ENCODE results near the gene MLLT3. TPM values are rescaled to one million over a fixed set of nuclear protein-coding genes. Genes with fewer than 3 reads are reported as not detected.

MLLT3 gene
- total and polyA plus RNA-seq, 2 experiments from 2014 or later = 13.7 to 39.2 TPM

- H3K79me2 ChIP-seq = peaks cover 29% of the 10 kb centered on the region
- no peak for DNase-seq (ENCODE audit: low spot score)
- H3K27ac ChIP-seq = no peak overlapping the region
- peaks cover 7% of the 10 kb centered on the region for H3K4me1 ChIP-seq (ENCODE audit: insufficient read depth)
- no peaks in the 10 kb centered on the region for H3K9me2 ChIP-seq (replicated peaks; ENCODE audit: insufficient read depth)
- TF ChIP-seq CTCF (IDR thresholded peaks at IDR 0.05; ENCODE audit: poor library complexity) = no peak
- no peak for TF ChIP-seq EZH2phosphoT487 (IDR thresholded peaks at IDR 0.05; ENCODE audit: low read depth, severe bottlenecking, unreplicated experiment)
- no peak for TF ChIP-seq EZH2 (IDR thresholded peaks at IDR 0.05; ENCODE audit: borderline replicate concordance)
- no peaks in the 10 kb centered on the region for H3K9me3 ChIP-seq (ENCODE audit: low read depth)
- H4K20me1 ChIP-seq (ENCODE audit: insufficient read depth, poor library complexity, severe bottlenecking) = no peaks in the 10 kb centered on the region
- WGBS (ENCODE audit: low lambda C conversion rate, missing lambda C conversion rate) = 53% methylated on average over 2 of the region's 2 CpGs
- no peaks in the 10 kb centered on the region for H3K27me3 ChIP-seq
- H2AFZ ChIP-seq = no peak overlapping the region
- H3K4me3 ChIP-seq = no peak overlapping the region
- H3K36me3 ChIP-seq (replicated peaks; ENCODE audit: insufficient read depth, low read depth) = peaks cover 3% of the 10 kb centered on the region
- H3K4me2 ChIP-seq = no peak overlapping the region
These were observed 226.6 kb downstream of the MLLT3 start for GRCh38 chr9:20395651-20396050.

DNA sequence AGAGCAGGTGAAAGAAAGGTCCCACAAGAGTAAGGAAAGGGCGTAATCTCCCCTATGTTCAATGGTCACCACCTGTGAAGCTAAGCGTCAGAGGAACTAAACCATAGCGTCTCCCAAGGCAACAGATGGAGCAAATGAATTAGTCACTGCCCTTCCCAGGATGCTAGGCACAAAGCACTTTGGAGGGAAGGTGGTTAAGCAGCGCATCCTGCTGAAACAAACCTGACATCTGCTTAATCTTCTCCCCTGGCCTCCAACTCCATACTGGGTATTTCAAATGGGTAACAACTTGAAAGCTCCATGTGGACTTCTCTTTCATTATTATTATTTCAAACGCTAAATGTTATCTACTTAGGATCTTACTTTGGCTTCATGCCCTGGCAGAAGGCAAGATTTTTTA lies 227.3 kb downstream of the MLLT3 start:
- no peak for TF ChIP-seq EZH2 (IDR thresholded peaks at IDR 0.05; ENCODE audit: borderline replicate concordance)
- TF ChIP-seq EZH2phosphoT487 (IDR thresholded peaks at IDR 0.05; ENCODE audit: low read depth, severe bottlenecking, unreplicated experiment) = no peak
- TF ChIP-seq CTCF (IDR thresholded peaks at IDR 0.05; ENCODE audit: poor library complexity) = no peak
- WGBS (ENCODE audit: low lambda C conversion rate, missing lambda C conversion rate) = 83% methylated on average over 5 of the region's 5 CpGs
- no peak overlapping the region for H3K4me2 ChIP-seq
- H3K9me2 ChIP-seq (replicated peaks; ENCODE audit: insufficient read depth) = no peaks in the 10 kb centered on the region
- peaks cover under 1% of the 10 kb centered on the region for H3K36me3 ChIP-seq (replicated peaks; ENCODE audit: insufficient read depth, low read depth)
- no peak overlapping the region for H3K4me3 ChIP-seq
- H2AFZ ChIP-seq = no peak overlapping the region
- DNase-seq (ENCODE audit: low spot score) = no peak
- no peaks in the 10 kb centered on the region for H3K27me3 ChIP-seq
- H3K4me1 ChIP-seq (ENCODE audit: insufficient read depth) = peaks cover 7% of the 10 kb centered on the region
- no peaks in the 10 kb centered on the region for H4K20me1 ChIP-seq (ENCODE audit: insufficient read depth, poor library complexity, severe bottlenecking)
- peaks cover 25% of the 10 kb centered on the region for H3K79me2 ChIP-seq
- no peak overlapping the region for H3K27ac ChIP-seq
- no peaks in the 10 kb centered on the region for H3K9me3 ChIP-seq (ENCODE audit: low read depth)

GRCh38 chr9:20391208-20391607 lies 231.1 kb downstream of the MLLT3 start:
- Histone ChIP-seq H3K4me2 (no peak overlapping the region), H3K9me3 (ENCODE audit: low read depth) (no peaks in the 10 kb centered on the region), H4K20me1 (ENCODE audit: insufficient read depth, poor library complexity, severe bottlenecking) (no peaks in the 10 kb centered on the region), H2AFZ (no peak overlapping the region), H3K36me3 (replicated peaks; ENCODE audit: insufficient read depth, low read depth) (no peaks in the 10 kb centered on the region), H3K27me3 (no peaks in the 10 kb centered on the region), H3K79me2 (peaks cover 17% of the 10 kb centered on the region), H3K9me2 (replicated peaks; ENCODE audit: insufficient read depth) (no peaks in the 10 kb centered on the region), H3K4me1 (ENCODE audit: insufficient read depth) (peaks cover 7% of the 10 kb centered on the region), H3K27ac (no peak overlapping the region), H3K4me3 (no peak overlapping the region)
- no peak for DNase-seq (ENCODE audit: low spot score)
- WGBS (ENCODE audit: low lambda C conversion rate, missing lambda C conversion rate) = 86% methylated on average over 1 of the region's 1 CpG
- TF ChIP-seq EZH2 (IDR thresholded peaks at IDR 0.05; ENCODE audit: borderline replicate concordance) (no peak), EZH2phosphoT487 (IDR thresholded peaks at IDR 0.05; ENCODE audit: low read depth, severe bottlenecking, unreplicated experiment) (no peak), CTCF (IDR thresholded peaks at IDR 0.05; ENCODE audit: poor library complexity) (no peak)

- H3K4me2 ChIP-seq = no peak overlapping the region
- no peak for TF ChIP-seq CTCF (IDR thresholded peaks at IDR 0.05; ENCODE audit: poor library complexity)
- TF ChIP-seq EZH2phosphoT487 (IDR thresholded peaks at IDR 0.05; ENCODE audit: low read depth, severe bottlenecking, unreplicated experiment) = no peak
- TF ChIP-seq EZH2 (IDR thresholded peaks at IDR 0.05; ENCODE audit: borderline replicate concordance) = no peak
These were observed 231.9 kb downstream of the MLLT3 start for GRCh38 chr9:20390400-20390799.

More at GRCh38 chr9:20390400-20390799, 231.9 kb downstream of the MLLT3 start:
- no peak for DNase-seq (ENCODE audit: low spot score)
- no peak overlapping the region for H2AFZ ChIP-seq
- H4K20me1 ChIP-seq (ENCODE audit: insufficient read depth, poor library complexity, severe bottlenecking) = no peaks in the 10 kb centered on the region
- H3K4me3 ChIP-seq = no peak overlapping the region
- H3K27ac ChIP-seq = no peak overlapping the region
- peaks cover 17% of the 10 kb centered on the region for H3K79me2 ChIP-seq
- H3K9me2 ChIP-seq (replicated peaks; ENCODE audit: insufficient read depth) = no peaks in the 10 kb centered on the region
- H3K9me3 ChIP-seq (ENCODE audit: low read depth) = no peaks in the 10 kb centered on the region
- peaks cover 7% of the 10 kb centered on the region for H3K4me1 ChIP-seq (ENCODE audit: insufficient read depth)
- no peaks in the 10 kb centered on the region for H3K27me3 ChIP-seq
- H3K36me3 ChIP-seq (replicated peaks; ENCODE audit: insufficient read depth, low read depth) = no peaks in the 10 kb centered on the region
